HG02852 (cell line): ENCODE data around the gene GEMIN5.
A peak's percentile ranks its signal among the peaks of the same experiment; 100 is the strongest.

Experiments
- ATAC-seq: cut with Tn5 transposase; IDR thresholded peaks from one replicate; pipeline ENCODE4 v1.9.1; 2021; ENCODE audit warnings: mild to moderate bottlenecking, moderate library complexity; ENCODE audit not compliant: unreplicated experiment

GEMIN5 gene

DNA sequence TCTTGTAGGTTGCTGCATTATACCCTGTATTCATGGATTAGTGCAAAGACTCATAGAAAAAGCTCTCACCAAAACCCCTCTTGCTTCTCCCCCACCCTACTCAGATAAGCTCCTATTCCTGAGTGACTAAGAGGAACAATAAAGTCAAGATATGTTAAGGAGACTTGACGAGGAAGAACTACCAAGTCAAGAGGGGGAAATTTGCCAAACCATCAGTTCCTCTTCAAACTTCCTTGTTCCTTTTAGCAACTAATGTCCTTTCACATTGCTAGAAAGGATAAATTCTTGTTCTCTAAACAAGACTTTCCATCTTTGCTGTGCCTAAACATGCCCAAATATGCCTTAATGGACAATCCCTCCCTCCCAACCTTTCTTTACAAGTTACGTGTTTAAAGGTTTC, 52.6 kb downstream of the GEMIN5 start:
- no peak for ATAC-seq

DNA sequence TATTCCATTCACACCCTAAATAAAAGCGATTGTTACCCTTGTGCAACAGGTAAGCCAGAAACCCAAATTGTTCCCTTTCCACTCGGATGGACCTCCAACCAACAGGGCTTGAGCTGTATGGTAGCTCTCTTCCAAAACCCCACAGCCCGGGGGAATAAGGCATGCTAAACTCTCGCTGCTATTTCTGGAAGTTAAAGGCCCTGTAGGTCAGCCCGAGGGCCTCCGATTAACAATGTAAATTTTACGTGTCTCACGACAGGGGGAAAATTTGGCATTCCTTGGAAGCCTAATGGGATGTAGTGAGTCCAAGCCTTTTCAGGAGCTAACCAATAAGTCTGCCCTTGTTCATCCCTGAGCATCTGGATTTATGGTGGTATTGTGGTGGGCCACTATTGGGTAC, 53.6 kb downstream of the GEMIN5 start:
- ATAC-seq: no peak

- no peak for ATAC-seq
Observed at GRCh38 chr5:154881986-154882385, 56.0 kb downstream of the GEMIN5 start.

GRCh38 chr5:154878642-154879335, 59.2 kb downstream of the GEMIN5 start:
- no peak for ATAC-seq

DNA sequence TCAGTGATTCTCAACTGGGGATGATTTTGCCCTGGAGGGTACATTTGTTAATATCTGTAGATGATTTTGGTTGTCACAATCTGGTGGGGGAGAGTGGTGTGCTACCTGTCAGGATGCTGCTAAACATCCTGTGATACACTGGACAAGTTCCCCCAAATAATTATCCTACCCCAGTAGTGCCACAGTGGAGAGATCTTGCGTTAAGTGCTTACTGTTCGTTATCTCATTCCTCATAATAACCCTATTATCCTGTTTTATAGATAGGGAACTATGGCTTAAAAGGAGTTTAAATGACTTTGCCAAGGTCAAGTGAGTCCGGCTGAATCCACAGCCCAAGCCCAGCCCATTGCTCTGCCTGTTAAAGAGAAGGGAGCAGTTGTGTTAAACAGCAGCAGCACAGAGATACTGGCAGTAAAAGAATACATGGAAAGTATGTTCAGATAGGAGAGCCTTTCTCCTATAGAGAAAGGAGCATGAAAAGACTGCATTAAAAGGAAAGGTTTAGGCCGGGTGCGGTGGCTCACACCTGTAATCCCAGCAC, 64.2 kb downstream of the GEMIN5 start:
- no peak for ATAC-seq

DNA sequence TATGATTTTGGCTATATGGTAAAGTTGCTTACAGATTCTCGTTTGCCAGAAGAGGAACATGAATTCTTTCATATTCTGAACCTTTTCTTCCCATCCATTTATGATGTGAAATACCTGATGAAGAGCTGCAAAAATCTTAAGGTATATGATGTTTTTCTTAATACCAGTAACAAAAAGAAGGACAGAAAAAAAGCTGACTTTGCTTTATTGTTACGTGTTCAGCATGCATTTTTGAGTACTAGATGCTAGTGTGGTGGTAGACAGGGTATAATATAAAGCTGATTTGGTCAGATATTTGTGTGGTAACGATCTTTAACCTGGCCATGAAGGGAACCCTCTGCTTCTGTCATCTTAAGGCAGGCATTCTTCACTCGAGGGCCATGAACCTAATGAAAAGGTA, 66.3 kb downstream of the GEMIN5 start:
- ATAC-seq: no peak

DNA sequence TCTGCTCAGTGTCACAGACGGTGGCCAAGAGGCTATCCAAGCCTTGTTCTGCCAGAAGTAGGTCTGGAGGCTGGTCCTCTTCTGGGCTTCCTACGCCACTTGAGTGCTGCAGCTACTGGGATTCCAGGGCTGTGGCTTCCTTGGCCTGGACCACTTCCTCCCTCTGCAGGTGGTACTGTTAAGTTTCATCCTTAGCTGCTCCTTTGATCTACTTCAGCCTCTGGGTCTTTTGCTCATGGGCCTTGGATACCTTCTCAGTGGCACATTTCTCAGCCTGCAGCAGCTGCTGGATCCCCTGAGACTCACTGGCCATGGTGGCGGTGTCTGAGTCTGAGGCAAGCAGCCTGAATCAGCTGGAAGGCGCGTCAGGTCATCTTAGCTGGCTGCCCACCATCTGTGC, 69.3 kb downstream of the GEMIN5 start:
- no peak for ATAC-seq

GRCh38 chr5:154866841-154867240, 71.2 kb downstream of the GEMIN5 start:
- ATAC-seq: no peak

DNA sequence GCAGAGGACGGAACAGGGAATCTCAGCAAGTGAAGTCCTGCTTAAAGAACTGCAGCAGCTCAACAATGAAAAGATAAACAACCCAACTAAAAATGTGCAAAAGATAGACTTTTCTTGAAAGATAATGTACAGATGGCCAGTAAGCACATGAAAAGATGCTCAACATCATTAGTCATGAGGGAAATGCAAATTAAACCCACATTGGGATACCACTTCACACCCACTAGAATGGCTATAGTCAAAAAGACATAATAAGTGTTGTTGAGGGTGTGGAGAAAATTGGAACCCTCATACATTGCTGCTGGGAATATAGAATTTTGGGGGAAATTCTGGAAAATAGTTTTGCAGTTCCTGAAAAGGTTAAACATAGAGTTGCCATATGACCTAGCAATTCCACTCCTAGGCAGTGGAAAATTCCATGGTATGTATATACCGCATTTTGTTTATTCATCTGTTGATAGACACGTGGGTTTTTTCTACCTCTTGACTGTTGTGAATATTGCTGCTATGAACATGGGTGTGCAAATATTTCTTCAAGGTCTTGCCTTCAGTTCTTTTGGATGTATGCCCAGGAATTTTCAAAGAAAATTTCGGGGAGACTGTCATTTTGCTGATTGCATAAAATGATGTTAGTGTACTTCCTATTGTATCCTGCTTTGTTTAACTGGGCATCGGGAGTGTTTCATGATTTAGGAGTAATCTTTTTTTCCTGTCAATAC, 72.4 kb downstream of the GEMIN5 start:
- no peak for ATAC-seq

DNA sequence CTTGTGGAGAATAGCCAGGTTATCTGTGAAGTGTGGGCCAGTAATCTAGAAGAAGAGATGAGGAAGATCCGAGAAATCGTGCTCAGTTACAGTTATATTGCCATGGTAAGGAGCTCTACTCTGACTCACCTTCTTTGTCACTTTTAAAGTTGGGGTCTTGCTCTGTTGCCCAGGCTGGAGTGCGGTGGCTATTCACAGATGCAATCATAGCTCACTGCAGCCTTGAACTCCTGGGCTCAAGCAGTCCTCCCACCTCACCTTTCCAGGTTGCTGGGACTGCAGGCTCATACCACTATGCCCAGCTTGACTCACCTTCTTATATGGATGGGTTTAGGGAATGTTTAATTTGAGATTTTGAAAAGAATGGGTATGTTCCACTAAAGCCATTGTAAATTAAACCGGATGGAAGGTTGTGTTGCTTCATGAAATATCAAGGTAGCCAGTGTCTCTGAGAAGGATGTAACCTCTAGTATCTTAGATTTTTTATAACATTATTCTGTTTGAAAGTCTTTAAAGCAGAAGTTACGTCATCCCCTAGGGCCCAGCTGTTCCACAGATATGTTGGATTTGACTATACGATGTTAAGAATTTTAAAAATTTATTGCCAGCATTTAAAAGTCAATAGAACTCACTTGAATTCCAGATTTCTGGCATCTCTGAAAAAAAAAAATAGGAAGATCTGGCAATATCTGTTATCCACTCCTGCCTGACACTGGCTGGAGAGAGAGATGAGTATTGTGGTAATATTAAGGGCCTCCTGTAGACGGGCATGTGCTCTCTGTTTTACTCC, 74.5 kb downstream of the GEMIN5 start:
- no peak for ATAC-seq

DNA sequence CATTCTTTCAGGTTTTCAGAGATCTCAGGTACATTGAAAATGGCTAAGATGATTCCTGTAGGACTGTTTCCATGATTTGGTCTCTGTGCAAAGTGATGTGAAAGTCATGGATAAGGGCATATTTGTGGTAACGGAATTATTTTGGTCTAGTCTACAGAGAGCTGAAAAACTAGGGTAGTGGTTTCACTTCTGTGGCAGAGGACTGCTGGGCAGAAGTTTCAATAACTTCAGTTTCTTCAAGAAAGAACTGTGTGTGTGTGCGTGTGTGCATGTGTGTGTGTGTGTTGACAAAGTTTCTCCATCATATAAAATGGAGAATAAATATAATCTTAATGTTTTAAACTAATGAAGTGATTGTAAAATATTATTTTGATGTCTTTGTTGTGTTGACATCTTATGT, 75.2 kb downstream of the GEMIN5 start:
- ATAC-seq: no peak

DNA sequence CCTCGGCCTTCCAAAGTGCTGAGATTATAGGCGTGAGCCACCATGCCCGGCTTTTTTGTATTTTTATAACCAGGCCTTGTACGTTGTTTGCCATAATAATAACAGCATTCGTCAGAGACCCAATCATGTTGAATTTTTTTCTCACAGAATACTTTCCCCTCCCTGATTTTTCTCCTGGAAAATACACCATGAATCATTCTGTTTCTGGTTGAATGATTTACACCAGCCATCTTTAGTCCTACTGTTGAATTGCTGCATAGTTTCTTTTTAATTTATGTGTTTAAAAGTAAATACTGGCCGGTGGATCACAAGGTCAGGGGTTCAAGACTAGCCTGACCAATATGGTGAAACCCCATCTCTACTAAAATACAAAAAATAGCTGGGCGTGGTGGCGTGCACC, 76.1 kb downstream of the GEMIN5 start:
- ATAC-seq: no peak

DNA sequence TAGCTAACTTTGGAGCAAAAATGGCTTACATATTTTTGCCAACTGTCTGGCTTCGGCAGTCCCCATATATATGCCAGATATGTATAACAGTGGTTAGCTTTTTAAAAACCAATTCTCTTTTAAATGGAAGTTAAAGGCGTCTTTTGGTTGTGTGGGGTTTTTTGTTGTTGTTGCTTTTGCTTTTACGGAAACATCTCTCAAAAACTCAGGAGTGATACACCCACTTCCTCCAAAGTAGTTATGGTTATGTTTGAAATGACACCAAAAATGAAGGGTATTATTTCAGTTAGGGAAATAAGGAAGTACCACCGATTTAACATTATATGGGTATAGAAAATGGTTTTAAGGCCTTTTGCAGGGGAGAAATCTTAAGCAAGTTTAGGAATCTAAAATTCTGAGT, 77.2 kb downstream of the GEMIN5 start:
- ATAC-seq: no peak

- ATAC-seq: no peak
Observed at GRCh38 chr5:154860123-154860522, 77.9 kb downstream of the GEMIN5 start.

GRCh38 chr5:154858972-154859871, 78.8 kb downstream of the GEMIN5 start:
- ATAC-seq: no peak

DNA sequence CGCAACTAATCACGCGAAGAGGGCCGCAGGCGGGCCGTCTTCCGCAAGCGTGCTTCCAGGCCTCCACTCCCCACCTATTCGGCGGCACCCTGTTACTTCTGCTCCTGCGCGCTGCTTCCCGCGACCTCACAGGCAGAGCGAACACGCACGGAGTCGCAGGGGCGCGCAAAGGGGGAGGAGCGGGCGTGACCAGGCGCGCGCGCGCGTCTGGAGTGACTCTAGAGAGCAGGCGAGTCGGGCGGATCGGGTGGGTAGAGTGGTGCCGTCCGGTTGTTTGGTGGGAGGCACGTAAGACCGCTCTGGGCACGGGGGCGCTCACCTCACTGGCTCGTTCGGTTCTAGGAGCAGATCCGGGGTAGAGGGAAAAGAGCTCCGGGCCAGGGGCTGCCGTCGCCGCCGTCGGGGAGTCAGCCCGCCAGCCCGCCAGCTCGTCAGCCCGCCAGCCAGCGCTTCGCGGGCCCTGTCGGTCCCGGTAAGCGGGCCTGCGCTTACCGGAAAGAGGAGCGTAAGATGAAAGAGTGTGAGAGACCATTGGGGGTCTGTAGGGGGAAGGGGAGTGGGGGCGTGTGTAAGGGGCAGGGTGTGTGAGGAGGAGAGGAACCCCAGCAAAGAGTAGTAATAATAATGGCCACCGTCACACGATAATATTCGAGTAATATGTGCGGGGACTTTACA, 79.6 kb downstream of the GEMIN5 start, which contains the start of gene CNOT8:
CNOT8 (plus strand) TSS at position 331 of the 675 bp plus-strand sequence. CDS start 4,652 bp downstream, outside the sequence.
- ATAC-seq: peak; percentile 72

DNA sequence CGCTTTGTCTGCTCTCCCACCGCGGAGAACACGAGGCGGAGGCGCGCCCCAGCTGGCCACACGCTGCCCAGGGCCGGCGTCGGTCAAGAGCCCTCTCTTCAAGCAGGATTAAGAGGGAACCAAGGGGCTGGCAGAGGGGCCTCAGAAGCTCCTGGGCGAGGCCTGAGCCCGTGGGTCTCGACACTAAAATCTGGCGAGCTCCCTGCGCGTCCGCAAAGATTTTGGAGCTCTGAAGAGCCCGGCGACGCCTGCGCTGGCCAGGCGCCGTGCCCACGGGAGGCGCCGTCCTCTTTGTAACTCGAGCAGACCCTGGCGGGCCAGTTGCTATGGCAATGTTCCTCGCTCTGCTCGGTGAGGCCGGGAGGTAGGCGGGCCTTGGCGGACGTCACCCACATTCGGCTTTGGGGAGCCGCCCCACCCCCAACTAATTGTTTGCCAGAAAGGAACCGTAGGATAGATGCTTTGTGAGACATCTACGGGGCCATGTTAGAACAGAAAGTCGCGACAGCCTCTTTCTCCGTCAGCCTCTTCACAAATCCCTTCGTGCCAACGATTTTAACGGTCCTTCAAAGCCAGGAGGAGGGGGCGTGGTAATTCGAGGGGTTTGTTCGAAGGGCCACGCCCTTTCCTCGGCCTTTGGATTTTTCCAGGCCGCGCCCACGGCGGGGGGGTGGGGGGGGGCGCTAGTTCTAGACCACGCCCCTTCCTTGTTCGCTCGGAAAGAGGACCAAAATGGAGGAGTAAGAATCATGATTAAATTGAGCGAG, 80.3 kb downstream of the GEMIN5 start:
- peak; percentile 61 for ATAC-seq

GRCh38 chr5:154851351-154851750, 86.7 kb downstream of the GEMIN5 start:
- no peak for ATAC-seq
